NCI-H1417 (cell line): ENCODE measurements around the gene ATG7.

Experiments
- DNase-seq, 3 experiments: peaks; one replicate each; lab custom pipeline; 2025; lab: John Stamatoyannopoulos, UW

Gene ATG7

DNA sequence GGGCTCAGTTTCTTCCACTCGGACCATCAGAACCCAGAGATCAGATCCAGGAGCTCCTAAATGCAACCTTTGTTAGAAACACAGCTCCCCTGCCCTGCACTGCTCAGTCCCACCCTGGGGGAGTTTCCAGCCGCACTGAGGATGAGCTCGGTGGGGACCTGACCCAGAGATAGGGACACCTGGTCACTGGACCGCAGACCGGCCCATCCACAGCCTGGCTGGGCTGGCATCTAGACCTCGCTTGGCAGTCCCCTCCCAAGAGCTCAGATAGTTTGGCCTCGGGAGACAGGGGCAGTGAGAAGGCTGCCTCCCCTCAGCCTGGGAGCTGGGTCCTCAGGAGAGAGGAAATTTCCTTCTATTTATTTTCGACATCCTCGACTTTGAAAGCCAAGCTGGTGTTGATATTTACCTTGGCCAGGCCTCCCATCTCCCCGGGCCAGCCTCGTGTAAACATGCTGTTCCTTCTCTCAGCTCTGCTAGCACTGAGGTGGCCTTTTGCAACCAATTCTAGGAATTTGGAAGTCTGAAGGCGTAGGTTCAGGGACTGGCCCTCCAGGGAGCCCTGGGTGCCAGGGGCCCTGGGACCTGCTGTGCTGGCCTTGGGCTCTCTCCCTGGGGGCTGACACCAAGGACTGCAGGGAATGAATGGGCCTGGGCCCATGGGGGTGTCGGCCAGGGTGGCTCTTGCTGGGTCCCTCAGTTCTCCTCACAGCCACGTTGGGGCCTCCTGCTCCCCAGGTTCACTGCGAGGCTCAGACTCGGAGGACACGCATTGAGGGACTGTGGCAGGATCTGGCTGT, 281.4 kb downstream of the ATG7 start:
- DNase-seq, result no peak

DNA sequence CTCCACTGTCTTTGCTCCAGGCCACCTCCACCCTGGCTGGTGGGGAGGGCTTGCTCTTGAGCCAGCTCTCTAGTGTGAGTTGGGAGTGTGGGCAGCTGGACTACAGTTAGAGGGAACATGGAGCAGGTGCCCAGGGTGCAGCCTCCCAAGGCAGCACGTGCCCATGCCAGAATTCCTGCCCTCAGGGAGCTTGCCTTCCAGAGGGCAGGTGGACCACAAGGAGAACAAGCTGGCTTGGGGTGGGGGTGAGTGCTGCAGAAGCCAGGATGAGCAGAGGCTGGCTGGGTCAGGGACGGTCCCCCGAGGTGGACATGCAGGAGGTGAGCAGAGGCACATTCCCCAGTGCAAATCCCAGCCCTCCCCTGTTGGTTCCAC, 282.0 kb downstream of the ATG7 start:
- DNase-seq, result no peak

DNA sequence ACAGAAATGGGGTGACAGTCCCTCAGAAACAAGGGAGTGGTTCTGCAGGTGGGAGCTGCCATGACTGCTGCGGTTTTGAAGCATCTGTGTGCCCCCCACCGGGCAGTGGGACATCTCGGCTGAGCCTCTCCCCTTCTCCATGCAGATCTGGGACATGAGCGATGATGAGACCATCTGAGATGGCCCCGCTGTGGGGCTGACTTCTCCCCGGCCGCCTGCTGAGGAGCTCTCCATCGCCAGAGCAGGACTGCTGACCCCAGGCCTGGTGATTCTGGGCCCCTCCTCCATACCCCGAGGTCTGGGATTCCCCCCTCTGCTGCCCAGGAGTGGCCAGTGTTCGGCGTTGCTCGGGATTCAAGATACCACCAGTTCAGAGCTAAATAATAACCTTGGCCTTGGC, 282.5 kb downstream of the ATG7 start:
- DNase-seq, result no peak

DNA sequence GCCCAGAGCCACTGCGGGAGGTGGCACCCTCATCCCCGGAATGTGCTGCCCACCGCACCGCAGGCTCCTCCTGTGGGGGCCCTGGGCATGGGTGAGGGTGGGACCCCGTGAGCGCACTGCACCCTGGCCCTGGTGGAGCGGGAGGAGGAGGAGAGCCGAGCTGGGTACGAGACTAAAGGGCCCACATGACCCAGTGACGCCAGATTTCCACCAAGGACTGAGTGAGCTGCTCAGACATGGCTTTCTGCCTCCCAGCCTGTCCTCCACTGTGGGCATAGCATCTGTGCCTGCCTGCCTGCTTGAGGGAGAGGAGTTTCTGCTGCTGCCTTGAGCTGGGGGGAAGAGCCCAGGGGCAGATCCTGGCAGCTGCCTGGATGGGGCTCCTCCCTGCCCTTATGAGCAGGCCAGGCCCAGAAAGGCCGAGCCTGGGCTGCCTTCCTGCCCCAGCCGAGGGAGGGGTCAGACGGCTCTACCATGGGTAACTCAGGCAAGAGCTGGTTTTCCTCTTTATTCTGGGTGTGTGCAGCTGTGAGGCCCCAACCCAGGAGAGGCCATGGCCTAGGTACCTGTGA, 283.1 kb downstream of the ATG7 start:
- DNase-seq, result no peak

DNA sequence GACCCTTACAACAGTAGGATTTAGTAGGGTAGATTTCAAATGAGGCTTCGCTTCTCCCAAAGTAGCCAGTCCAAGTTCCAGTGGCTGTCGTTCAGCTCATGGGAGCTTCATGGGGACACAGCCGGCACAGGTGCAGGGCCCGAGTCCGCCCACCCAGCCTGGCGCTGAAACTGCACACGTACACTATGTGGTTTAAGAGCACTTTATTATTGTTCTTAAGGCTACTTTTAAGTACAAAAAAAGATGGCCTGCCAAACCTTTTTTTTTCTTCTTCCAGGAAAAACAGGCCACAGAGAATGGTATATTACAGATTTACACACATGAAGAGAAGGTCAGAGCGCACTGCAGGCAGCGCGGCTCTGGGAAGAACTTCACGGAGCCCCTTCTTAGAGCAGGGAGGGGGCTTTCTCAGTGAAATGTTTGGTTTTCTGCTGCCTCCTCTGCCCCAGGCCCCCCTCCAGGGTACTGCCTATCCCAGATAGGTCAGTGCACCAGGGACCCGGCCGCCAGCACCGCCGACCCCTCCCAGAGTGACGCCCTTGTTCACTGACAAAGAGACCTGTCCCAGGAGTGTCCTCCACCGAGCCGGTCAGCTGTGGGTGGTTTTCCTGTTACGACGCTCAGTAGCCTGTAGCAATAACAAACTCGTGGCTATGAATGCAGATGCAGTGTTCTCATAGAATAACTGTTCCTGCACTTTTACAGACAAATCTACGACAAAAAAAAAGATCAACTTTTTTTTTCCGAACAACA, 283.9 kb downstream of the ATG7 start:
- DNase-seq, result no peak

DNA sequence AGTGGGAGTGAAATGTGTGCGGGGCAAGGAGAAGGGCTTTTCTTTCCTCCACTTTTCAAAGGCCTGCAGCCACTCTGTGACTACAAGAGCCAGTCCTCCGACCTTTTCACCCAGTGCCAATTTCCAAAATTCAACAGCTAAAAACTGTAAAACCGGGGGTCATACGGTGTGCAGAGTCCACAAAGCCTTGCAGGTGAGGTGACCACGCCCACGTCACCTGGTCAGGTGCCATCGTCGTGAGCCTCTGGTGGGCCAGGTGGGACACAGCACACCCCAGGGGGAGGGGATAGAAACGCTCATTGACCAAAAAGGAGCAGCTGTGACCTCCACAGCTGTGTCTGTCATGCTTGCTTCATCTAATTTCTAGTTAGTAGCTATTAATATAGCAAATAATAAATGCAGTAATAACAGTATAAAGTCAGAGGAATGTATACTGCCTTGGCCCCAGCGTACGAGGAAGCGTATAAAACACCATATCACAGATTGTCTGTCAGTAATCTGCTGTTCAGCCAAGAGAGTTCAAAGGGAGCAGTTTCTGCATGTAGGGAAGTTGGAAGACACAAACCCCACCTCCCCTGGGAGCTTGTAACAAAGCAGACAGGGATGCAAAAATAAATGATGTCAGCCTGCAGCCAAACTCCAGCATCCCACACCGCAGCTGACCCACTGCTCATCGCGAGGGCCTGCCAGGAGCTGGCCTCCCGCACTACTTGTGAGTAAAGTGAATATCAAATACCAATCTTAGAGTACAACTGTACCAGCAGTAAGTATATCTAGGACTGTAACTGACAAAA, 284.9 kb downstream of the ATG7 start:
- no peak for DNase-seq

DNA sequence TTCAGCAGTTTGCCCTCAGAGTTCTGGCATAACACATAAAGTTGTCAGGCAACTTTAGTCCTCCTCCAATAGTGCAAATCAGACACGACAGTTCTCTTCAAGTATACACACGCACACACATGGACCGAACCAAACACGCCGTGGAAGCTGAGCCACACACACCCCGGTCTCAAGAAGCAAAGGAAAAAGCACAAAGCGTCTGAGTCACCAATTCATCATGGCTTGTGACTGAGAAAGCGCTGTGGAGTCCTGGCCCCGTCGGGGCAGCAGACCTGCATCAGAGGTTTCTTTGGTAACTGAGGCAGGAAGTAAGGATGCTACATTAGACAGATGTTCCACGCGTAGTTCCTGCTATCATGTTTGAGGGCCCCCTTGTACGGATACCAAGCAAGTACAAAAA, 285.8 kb downstream of the ATG7 start:
- no peak for DNase-seq

DNA sequence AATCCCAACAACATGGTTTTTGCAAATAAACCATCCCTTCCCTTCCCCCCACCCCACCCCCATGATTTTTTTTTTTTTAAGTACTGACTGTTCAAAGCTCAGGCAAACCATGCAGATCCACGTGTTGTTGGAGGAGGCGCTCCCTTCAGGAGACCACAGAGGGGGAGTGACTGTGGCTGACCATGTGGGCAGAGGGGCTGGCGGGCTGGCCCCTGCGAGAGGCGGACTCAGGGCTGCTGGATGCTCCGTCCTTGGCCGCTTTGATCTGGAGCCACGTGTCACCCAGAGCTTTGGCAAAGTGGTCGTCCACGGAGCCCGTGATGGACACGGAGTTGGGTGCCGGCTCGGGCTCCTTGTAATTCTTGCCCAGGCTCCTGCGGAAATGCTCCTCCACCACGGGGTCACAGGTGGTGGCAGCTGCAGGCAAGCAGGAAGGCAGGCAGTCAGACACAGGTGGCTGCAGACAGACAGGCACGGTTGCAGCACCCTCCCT, 286.3 kb downstream of the ATG7 start:
- DNase-seq, result no peak

DNA sequence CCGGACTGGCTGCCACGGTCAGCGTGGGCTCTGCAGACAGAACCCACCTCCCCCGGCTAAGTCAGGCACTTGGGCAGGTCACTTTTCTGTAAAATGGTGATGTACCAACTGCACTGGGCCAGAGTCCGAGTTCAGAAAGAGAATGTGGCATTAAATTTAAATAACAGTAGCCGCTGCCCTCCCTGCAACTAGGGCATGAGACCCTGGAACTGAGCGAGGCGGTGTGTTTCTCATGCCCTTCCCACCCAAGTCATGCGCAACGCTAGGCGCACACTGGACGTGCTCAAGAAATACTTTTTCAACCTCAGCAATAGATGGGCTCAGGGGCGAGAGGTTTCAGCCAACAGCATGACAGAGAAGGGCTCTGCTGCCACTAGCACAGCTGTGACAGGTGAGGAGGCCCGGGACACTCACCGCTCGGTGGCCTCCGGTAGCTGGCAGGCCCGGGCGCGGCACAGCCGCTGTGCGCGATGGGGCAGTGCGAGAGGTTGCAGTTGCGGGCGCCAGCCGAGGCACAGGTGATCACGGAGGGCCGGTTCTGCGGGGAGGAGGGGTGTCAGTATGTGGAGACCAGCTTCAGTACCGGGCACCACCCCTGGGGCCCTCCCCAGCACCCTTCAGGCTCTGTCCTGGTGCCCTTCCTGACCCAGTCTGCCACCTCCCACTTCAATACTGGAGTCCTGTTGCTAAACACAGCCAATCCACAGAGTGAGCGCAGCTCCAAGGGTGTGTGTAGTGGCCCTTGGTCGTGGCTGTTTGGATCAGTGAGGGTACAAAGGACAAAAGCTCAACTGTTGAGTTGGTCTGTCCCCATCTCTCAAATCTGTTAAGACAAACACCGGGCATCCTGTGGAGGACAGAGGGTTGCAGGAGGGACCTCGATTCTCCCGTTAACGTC, 287.0 kb downstream of the ATG7 start:
- DNase-seq, result no peak

DNA sequence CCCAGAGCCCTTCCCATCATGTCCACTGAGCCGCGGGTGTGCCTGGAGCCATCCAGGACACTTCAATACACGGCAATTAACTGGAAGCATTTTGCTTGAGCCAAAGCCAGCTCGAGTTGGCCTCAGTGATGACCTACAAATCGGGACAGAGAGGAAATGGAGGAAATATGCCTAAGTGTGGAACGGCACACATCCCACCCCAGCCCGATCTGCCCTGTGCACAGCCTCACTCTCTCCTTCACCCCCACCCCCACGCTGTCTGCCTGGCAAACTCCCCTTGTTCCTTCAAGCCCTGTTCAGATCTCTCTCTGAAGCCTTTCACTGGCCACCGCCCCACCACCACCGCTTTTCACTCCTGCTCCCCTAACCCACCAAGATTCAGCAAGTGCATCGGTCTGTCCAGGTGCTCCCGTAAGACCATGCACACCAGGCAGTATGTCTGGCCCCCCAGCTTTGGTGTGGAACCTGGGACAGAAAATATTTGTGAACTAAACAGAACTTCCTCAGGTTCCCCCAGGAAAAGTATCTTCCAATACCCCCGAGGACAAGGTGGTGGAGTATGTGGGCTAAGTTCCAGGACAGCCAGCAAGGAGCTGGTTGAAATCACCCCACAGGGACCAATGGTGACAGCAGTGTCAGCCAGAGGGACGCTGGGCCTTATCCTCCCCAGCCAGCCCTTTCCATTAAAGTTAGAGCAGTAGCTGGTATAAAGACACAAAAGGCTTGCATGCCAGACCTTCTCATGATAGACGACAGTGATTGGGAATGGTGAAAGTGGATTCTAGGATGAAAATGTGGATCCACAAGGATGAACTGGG, 287.8 kb downstream of the ATG7 start:
- DNase-seq, result no peak

DNA sequence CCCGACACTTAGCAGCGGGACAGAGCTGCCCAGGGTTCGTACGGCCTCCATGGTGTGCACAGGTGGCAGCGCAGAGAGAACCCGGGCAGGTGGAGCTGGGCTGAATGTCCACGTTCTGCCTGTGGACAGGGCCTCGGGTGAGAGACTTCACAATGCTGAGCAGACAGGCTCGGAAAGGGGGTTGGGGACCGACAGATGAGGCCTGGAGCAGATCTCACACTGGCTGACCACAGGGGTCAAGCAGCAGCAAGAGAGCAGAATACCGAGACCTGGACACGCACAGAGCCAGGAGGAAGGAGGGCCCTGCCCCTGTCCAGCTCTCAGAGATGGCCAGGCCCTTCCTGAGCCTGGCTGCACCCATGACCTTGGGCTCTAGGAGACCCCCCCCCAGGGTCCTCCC, 288.5 kb downstream of the ATG7 start:
- DNase-seq, result no peak

DNA sequence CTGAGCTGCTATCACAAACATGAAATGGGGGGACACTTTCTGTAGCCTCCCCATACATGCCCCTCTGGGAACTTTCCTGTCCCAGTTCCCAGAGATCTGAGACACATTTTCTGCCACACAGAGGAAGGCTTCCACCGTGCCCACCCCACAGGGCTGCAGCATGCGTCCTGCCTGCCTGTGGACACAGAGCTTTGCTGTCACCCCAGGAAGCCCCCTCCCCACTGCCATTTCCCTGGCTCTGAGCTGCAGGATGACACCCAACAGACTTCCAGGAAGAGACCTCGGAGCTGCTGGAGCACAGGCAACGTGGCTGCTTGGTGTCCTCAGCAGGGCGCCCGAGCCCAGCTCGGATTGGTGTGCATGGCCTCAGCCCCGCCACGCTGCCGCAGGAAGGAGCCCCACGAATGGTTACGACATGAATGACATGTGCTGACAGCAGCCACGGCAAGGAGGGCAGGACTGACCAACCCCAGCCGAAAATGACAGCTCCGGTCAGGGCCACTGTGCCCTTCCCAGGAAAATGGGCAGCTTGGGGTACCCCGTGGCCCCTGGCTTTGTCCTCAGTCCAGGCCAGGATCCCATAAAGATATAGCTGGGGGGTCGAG, 290.2 kb downstream of the ATG7 start:
- DNase-seq, result no peak

DNA sequence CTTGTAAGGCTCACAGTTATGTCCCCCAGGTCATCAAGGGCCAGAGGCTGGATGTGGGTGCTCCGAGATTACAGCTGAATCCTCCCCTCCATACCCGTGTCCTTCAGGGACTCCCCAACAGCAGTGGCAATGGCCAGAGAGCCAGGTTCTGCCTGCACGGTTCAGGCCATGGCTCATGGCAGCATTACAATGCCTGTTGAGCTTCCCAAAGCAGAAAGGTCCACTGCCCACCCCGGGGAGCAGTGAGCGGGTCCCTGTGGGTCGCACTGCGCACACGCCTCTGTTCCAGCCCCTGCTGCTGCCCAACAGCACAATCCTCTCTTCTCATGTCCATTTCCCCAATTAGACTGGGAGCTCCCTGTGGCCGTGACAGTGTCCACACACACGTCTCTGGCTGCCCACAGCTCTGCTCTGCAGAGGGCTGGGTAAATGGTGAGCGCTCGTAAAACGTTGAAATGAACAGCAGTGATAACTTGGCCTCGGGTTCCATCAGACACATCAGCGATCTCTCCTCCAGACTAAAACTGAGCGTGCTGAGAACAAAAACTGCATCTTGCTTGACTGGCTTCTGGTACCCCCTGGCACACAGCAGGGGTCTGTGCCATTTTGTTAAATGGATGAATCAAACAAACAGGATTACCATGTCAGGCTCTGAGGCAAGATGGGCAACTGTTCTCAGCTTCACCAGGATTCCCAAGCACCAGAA, 291.1 kb downstream of the ATG7 start:
- no peak for DNase-seq

DNA sequence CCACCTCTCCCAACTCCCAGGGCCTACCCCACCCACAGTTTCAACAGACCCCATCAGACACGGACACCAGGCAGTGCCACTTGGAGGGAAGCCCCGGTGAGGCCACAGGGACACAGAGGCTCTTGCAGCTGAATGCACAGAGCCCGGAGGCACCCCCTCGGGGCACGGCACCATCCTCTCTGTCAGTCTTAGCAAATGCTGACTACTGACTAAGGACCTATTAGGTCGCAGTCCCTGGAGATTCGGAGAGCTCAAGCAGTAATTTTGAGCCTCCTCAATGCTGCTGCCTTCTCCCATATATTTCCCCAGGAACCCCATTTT, 291.6 kb downstream of the ATG7 start:
- no peak for DNase-seq

DNA sequence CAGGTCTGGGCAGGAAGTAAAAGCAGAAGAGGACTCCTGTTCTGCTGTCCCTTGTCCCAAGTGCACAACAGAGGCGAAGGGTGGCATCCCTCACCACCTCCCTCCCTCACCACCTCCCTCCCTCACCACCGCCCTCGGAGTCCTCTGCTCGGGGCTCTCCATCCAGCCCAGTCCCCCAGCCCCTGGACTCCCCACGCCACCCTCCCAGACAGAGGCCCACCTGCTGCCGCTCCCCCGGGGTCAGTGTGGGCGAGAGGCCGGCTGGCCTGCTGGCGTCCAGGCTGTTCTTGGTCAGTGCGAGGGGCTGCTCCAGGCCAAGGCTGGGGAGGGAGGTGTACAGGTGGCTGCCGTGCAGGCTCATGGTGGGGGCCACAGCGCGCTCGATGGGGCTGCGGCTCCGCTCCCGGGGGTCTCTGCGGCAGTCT, 292.4 kb downstream of the ATG7 start:
- DNase-seq, result no peak

DNA sequence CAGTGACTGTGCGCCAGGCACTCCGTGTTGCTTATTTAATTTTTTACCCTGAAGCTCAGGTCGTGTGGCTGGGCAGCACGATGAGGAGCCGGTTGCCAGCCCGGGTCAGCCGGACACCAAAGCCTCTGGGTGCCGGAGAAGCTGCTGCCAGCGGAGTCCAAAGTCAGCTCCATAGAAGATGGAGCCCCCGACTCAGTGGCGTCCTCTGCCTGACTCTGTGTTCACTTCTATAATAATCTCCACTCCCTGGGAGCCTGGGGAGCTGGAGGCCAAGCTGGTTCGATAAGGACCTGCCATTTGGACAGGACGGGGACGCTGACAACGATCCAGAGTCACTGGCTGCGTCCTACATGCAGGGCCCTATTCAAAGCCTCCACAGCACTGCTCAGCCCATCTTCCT, 292.9 kb downstream of the ATG7 start:
- no peak for DNase-seq

DNA sequence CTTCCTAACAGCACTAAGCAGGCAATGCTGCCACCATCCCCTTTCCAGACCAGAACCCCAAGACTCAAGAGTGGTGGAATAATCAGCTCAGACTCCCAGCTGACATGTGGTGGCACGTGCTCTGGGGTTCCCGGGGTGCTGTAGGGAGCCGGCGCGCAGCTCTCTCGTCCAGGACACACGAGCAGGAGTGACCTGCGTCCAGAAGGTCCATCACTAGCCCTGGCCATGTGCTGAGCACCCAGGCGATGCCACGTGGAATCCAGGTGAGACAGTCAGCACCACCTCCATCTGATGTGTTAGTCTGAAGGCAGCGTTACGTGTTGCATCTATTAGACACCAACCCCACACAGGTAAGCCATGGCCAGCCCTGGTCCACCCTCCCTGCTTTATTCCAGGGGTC, 293.3 kb downstream of the ATG7 start:
- DNase-seq, result no peak

DNA sequence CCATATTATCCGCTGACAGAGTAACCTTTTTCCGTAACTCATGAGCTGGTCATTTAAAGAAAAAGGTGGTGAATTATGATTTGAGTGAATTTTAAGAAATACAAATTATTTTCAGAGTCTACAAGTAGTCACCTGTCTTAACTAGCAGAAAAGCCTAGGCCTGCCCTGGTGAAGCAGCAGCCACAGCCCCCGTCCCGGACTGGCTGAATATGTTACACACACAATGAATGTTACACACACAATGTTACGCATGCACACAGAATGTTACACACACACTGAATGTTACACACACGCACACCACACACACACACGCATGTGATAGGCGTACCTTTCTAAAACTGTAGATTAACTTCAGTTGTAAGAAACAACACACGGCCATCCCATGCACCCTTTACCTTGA, 293.7 kb downstream of the ATG7 start:
- DNase-seq, result no peak

DNA sequence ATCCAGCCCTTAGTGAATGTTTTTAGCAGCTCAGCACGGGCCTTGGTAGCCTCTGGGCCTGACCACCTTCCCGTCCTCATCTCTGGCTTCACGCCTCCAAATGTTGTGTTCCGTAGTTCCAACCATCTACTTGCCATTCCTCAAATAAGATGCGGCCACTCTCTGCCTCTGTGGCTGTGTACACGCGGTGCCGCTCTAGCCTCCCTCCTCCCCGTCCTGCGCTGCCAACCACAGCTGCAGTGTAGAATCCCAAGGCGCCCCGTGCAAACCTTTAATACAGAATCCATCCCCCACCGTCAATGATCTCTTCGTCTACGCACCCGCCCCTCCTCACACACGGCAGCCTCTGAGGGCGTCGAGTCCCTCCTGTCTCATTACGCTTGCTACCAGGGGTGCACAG, 294.3 kb downstream of the ATG7 start:
- no peak for DNase-seq

DNA sequence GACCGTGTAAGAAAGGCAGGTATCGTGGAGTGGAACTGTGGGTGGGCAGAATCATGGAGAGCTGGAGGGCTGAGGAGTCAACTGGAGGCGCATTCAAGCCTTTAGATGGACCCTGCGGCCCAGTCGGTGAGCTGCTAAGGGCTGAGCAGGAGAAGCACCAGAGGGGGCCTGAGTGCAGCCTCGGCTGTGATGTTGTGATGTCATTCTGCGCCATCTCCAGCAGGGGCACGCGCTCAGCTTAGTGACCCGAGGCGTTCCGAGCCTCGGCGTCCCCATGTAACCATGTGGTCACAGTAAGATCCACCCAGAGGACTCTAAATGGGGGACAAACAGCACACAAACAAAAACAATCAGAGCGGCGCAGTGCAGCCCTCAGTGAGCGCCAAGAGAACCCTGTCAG, 294.7 kb downstream of the ATG7 start:
- no peak for DNase-seq
